Stimulated activated CD4-positive, alpha-beta T cell treated with anti-CD3 and anti-CD28 coated beads, Interleukin-4, amount 100 ng/mL, for 1 hour (primary cell): ENCODE data around the gene ZCWPW2.

Experiments
- DNase-seq: peaks from one replicate; pipeline ENCODE4 v3.0.0-alpha.2; 2020

The ZCWPW2 gene

GRCh38 chr3:28386049-28386448 lies 37.5 kb downstream of the ZCWPW2 start:
- no peak for DNase-seq

DNA sequence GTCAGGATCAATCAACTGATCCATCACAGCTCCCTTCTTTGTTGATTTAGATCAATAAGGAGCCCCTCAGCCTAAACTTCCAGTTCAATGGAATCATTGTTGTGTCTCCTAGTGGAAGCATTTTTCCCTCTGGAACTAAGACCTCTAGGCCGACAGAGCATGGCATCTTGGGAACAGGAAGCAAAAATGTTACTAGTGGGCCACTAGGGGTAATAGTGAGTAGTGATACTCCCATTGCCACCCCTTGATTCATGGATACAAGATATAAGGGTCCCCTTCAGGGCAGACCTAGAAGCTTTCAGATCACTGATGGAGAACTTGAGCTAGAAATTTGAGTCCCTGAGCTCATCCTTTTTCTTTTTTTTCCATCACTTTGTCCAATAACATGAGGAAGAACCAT lies 40.5 kb downstream of the ZCWPW2 start:
- DNase-seq, result no peak

GRCh38 chr3:28399206-28399605 lies 50.7 kb downstream of the ZCWPW2 start:
- no peak for DNase-seq

- DNase-seq, result no peak
Measured at GRCh38 chr3:28406241-28406640, 57.7 kb downstream of the ZCWPW2 start.

GRCh38 chr3:28449398-28449797 lies 100.9 kb downstream of the ZCWPW2 start:
- DNase-seq, result no peak

DNA sequence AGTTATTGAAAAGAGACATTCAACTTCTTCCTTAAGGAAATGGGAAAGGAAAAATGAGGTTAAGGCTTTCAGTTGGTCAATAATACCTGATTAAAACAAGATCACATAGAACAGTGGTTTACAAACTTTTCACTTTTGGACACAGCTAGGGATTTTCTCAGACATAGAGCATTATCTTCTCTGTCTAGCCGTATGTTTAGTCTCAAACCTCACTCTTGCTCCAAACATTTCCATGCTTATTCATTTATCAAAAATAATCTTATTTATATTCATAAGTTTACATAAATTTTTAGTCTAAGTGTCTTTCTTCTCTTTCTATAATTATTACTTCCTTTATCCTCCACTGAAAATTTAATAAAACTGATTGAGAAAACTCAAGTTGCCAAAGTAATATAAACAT lies 114.3 kb downstream of the ZCWPW2 start:
- DNase-seq, result no peak

DNA sequence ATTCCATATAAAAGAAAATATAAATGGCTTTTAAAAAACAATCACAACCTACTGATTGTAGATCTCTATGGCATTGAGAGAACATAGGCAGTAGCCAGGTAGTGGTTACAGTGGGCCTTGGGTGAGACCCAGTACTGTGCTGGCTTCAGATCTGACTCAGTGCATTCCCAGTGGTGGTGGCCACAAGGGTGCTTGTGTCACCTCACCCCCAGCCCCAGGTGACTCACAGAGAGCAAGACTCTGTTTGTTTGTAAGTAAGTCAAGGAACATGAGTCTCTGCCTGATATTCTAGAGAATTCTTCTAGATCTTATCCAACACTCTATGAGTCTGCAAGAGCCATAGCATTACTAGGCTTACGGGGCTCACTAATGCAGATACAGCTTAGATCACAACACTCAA lies 118.9 kb downstream of the ZCWPW2 start:
- DNase-seq, result no peak

DNA sequence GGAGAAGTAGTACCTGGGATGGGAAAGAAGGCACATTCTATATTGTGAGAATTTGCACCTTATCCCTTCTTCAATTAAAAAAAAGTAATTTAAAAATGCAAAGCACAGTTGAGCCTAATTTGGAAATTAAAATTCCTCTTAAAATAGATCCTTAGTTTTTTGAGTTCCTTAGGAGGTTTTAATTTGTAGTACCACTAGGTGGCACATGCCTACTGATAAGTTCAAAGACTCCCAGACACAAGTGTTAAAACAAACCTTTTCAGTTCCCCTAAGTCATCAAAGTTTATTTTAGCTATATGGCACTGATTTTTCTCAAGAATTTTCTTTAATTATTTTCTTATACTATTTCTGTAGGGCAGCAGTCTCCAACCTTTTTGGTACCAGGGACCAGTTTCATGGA lies 127.7 kb downstream of the ZCWPW2 start:
- no peak for DNase-seq

- no peak for DNase-seq
Measured at GRCh38 chr3:28476764-28477163, 128.2 kb downstream of the ZCWPW2 start.

GRCh38 chr3:28485164-28485563 lies 136.6 kb downstream of the ZCWPW2 start:
- no peak for DNase-seq

DNA sequence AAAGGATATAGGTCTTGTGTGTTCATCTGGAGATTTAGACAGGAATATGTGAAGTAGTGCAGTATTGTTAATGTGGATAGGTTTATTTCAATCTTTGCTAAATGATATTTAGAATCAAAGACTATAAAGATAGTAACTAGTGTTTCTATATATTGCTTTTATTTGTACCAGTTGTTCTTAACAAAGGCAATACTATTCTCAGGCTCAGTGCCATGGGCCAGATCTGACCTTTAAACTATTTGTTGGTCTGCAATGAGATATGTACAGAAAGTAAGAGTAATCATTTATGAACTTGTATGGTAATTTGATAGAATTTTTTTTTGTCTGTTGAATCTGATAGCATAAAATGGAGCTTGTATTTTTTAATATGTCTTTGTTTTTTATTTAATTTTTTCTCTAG lies 146.8 kb downstream of the ZCWPW2 start:
- DNase-seq, result no peak

DNA sequence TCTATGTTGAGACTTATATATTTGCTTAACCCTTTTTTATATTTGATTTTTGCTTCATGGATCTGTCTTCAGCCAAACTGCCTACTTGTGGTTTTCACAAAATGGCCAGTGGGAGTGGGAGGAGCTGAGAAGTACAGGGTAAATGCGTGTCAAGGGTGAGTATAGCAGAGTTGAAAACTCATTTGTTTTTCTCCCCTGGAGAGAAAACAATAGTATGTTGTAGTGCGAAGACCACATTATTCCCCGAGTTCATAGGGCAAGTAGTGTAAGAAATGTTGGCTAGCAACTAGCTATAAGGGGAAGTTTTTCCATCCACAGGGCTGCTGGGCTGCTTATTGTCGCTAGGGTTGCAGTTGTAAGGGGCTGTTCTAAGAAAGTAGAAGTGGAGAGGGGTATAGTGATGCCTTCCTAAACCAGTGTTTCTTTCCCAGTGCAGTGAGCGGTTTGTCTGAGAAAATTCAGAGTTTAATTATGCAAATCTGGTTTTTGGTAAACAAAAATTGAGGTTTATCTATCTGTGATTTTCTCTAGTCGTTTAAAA lies 153.9 kb downstream of the ZCWPW2 start:
- DNase-seq, result no peak

- no peak for DNase-seq
Measured at GRCh38 chr3:28504976-28505375, 156.5 kb downstream of the ZCWPW2 start.

- DNase-seq, result no peak
Measured at GRCh38 chr3:28521663-28522062, 173.1 kb downstream of the ZCWPW2 start.

DNA sequence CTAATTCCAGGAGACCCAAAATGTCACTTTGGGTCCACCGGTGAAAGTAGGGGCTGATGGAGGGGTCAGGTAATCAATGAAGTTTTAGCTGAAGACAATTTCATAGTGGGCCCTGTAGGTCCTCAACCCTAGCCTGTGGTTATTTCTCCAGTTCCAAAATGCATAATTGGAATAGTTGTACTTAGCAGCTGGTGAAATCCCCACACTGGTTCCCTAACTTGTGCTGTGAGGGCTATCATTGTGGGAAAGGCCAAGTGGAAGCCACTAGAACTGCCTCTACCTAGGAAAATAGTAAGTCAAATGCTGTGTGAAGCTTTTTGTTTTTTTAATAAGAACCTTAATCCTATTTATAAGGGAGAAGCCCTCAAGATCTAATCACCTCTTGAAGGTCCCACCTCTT lies 193.8 kb downstream of the ZCWPW2 start:
- no peak for DNase-seq

DNA sequence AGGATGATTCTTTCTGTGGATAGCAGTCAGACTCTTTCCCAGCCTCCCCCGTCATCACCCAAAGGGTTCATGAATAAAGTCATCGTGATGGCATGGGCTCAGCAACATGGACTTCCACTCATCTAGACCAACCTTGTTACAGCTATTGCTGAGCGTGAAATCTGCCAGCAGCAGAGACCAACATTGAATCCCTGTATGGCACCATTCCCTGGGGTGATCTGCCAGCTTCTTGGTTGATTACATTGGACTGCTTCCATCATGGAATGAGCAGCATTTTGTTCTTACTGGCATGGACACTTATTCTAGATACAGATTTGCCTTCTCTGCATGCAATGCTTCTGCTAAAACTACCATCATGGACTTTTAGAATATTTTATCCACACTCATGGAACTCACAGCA lies 195.7 kb downstream of the ZCWPW2 start:
- no peak for DNase-seq

- DNase-seq, result no peak
Measured at GRCh38 chr3:28544831-28545230, 196.3 kb downstream of the ZCWPW2 start.

DNA sequence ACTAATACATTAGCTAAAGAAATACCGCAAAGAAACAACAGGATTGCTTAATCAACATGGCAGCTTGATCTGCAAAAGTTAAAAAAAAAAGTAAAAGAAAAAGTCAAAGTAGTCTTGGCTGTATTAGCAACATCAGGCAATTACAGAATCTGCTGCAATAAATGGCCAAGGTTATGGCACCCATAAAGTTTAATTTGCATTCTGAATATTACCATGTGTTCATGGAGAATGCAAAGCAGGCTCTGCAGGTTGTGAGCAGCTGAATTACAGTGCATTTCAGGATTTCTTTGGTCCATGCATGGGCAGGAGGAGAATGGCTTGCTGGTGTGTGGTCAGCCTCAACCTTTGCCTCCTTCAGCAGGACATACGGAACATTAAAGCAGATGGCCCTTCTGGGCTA lies 199.2 kb downstream of the ZCWPW2 start:
- DNase-seq, result no peak

GRCh38 chr3:28553175-28553574 lies 204.7 kb downstream of the ZCWPW2 start:
- DNase-seq, result no peak

- no peak for DNase-seq
Measured at GRCh38 chr3:28556195-28556594, 207.7 kb downstream of the ZCWPW2 start.

DNA sequence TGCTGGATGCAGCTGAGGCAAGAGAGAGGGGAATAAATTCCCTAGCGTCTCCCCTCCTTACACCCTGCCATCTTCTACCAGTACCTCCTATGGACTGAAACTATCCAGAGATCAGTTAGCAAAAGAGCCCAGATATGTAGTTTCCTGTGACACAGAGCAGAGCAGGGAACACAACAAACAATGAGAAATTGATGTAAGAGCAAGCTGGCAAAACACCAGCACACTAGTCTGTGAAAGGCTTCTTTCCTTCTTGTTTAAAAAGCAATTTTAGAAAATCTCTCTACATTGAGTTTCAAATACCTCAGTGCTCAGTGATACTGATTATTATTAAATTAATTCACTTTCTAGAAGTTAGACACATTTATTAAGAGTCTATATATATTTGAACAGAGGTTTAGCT lies 215.7 kb downstream of the ZCWPW2 start:
- no peak for DNase-seq

- DNase-seq, result no peak
Measured at GRCh38 chr3:28569357-28569756, 220.8 kb downstream of the ZCWPW2 start.

DNA sequence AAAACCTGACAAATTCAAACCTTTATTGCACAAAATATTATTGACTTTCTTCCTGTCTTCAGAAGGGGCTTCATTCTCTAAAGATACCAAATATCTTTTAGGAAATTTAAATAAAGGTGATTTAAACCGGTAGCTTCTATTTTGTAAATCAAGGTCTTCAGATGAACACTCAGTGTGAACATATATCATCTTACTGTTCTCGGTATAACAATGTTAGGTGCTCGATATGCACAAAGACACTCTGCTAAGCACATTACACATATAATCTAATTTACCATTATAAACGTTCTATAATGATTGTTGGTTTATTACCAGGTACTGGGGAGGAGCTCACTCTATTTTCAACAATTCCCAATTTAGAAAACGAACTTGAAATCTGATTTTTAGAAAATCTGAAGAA lies 225.5 kb downstream of the ZCWPW2 start:
- DNase-seq, result no peak

- no peak for DNase-seq
Measured at GRCh38 chr3:28575100-28575745, 226.7 kb downstream of the ZCWPW2 start.
